K562 (cell line): Measurements from ENCODE around the gene PAQR7. TPM values are rescaled to one million over a fixed set of nuclear protein-coding genes. Genes with fewer than 3 reads are reported as not detected.
A peak's percentile ranks its signal among the peaks of the same experiment; 100 is the strongest.

ENCODE experiments used
- ASH1L ChIP-seq: fragments of 450-650 bp; IDR thresholded peaks from 2 replicates; pipeline ENCODE4 v1.6.1; 2018; ENCODE audit warnings: borderline replicate concordance, mild to moderate bottlenecking, low read depth; ENCODE audit not compliant: partially characterized antibody
- CBFB ChIP-seq: sonication (generic); formaldehyde crosslinking; IDR thresholded peaks from 2 replicates; pipeline ENCODE4 v1.4.0; 2020; ENCODE audit warnings: mild to moderate bottlenecking, missing genetic modification reagents
- CEBPB ChIP-seq: fragments of 450-650 bp; IDR thresholded peaks from 2 replicates; pipeline ENCODE4 v1.6.1; 2016; ENCODE audit warnings: missing genetic modification characterization, missing compliant biosample characterization
- CHD2 ChIP-seq: IDR thresholded peaks from 2 replicates; pipeline ENCODE4 v1.6.1; 2011; ENCODE audit warnings: low read depth, low read length
- ESRRB ChIP-seq: fragments of 250-450 bp; sonication (Bioruptor Pico); IDR thresholded peaks from 2 replicates; pipeline ENCODE4 v1.5.0; 2020; ENCODE audit warnings: mild to moderate bottlenecking, moderate library complexity, borderline replicate concordance
- FOXK2 ChIP-seq, 2 experiments: fragments of 450-650 bp; IDR thresholded peaks in 1 of 2; conservative IDR thresholded peaks in 1 of 2; 2 replicates each; pipeline ENCODE4 v1.6.1; 2016; ENCODE audit warnings: low read depth in 2 of 2, mild to moderate bottlenecking in 1 of 2
- GMEB1 ChIP-seq: fragments of 250-450 bp; sonication (Bioruptor Pico); IDR thresholded peaks from 2 replicates; pipeline ENCODE4 v1.4.0; 2020; ENCODE audit warnings: mild to moderate bottlenecking
- GTF2F1 ChIP-seq: IDR thresholded peaks from 2 replicates; pipeline ENCODE4 v1.6.1; 2011; ENCODE audit warnings: low read depth, low read length, improper control_type of control experiment
- HDAC1 ChIP-seq, 2 experiments: fragments of 450-650 bp; IDR thresholded peaks; 2 replicates each; pipeline ENCODE4 v1.6.1; 2016 to 2017; ENCODE audit warnings: inconsistent platforms in 1 of 2, mild to moderate bottlenecking in 1 of 2, moderate library complexity in 1 of 2
- HNRNPH1 ChIP-seq: fragments of 200-400 bp; formaldehyde crosslinking; optimal IDR thresholded peaks from 2 replicates; pipeline ENCODE3; 2017; ENCODE audit warnings: low read depth, mild to moderate bottlenecking, low read length, moderate library complexity
- ILF3 ChIP-seq: fragments of 450-650 bp; IDR thresholded peaks from 2 replicates; pipeline ENCODE4 v1.6.1; 2018; ENCODE audit warnings: antibody characterized with exemption, mild to moderate bottlenecking, moderate library complexity, borderline replicate concordance
- LARP7 ChIP-seq: fragments of 450-650 bp; IDR thresholded peaks from 2 replicates; pipeline ENCODE4 v1.6.1; 2016
- MCM5 ChIP-seq: fragments of 450-650 bp; IDR thresholded peaks from 2 replicates; pipeline ENCODE4 v1.6.1; 2016; ENCODE audit warnings: low read depth
- RBBP5 ChIP-seq: fragments of 200-600 bp; sonication (generic); IDR thresholded peaks from 2 replicates; pipeline ENCODE4 v1.6.1; 2012; ENCODE audit warnings: borderline replicate concordance, mild to moderate bottlenecking, low read length, control low read depth, inconsistent platforms; ENCODE audit not compliant: insufficient read depth, poor library complexity, severe bottlenecking
- RERE ChIP-seq: sonication (generic); formaldehyde crosslinking; IDR thresholded peaks from 2 replicates; pipeline ENCODE4 v1.8.0; 2023; ENCODE audit warnings: missing genetic modification reagents, mild to moderate bottlenecking, borderline replicate concordance
- SMARCA4 ChIP-seq: fragments of 450-650 bp; IDR thresholded peaks from 2 replicates; pipeline ENCODE4 v1.6.1; 2016
- TARDBP ChIP-seq: fragments of 450-650 bp; IDR thresholded peaks from 2 replicates; pipeline ENCODE4 v1.6.1; 2016
- USF1 ChIP-seq: sonication (generic); formaldehyde crosslinking; IDR thresholded peaks from 2 replicates; pipeline ENCODE4 v1.9.0; 2022; ENCODE audit warnings: mild to moderate bottlenecking, missing genetic modification reagents
- ZNF707 ChIP-seq: fragments of 250-450 bp; sonication (Bioruptor Pico); conservative IDR thresholded peaks from 2 replicates; pipeline ENCODE4 v1.8.0; 2022; ENCODE audit warnings: inconsistent platforms, mild to moderate bottlenecking, moderate library complexity
- polyA plus RNA-seq, 8 experiments: library from polyadenylated mRNA; depleted of rRNA in 4 of 8; stranded (reverse) in 5 of 8; unstranded in 3 of 8; fragments of >200 nt; fragmentation: Nextera tagmentation in 2 of 8; fragmentation: Illumina TruSeq in 1 of 8; extraction: Ambion mirVana in 2 of 8; extraction: Trizol in 1 of 8; gene quantifications; 2 replicates each; pipeline versions ENCODE4 v1.2.1 to v1.2.3, GENCODE V29; 2011 to 2014; ENCODE audit warnings: inconsistent platforms in 1 of 8, missing spikeins in 1 of 8
- total RNA-seq, 7 experiments: library from RNA; depleted of rRNA in 6 of 7; stranded (reverse); fragments of >200 nt in 6 of 7; fragmentation: Illumina TruSeq in 2 of 7; extraction: Trizol in 2 of 7; gene quantifications; 2 replicates each; pipeline versions ENCODE4 v1.2.1 to v1.2.3, GENCODE V29; 2011 to 2021; ENCODE audit warnings: low replicate concordance in 1 of 7

Gene PAQR7
- total and polyA plus RNA-seq, 9 of the 15 experiments (the other 6 are each of a cell fraction or from before 2014, with no cell fraction given): 1.1 to 5.2 (median 2.6) TPM

- no peak for TF ChIP-seq CHD2
- TF ChIP-seq CBFB (CRISPR knock-in tag): no peak
- no peak for TF ChIP-seq ZNF707 (CRISPR knock-in tag)
- TF ChIP-seq TARDBP: no peak
- peak; percentile 32 to 54; a peak in 1 of 4 replicates for TF ChIP-seq FOXK2 (conservative IDR thresholded peaks at IDR 0.05 in 1 of 2, IDR thresholded peaks at IDR 0.05 in 1 of 2; ENCODE audit: low read depth in 2 of 2)
- TF ChIP-seq MCM5: no peak
- TF ChIP-seq LARP7: no peak
- no peak for TF ChIP-seq USF1
- TF ChIP-seq CEBPB (tag): no peak
- TF ChIP-seq RBBP5: peak; percentile 84
- no peak for TF ChIP-seq GTF2F1
- peak in 1 of 2 experiments; percentile 89; a peak in 2 of 4 replicates for TF ChIP-seq HDAC1 (IDR thresholded peaks at IDR 0.05)
- no peak for TF ChIP-seq ASH1L
- no peak for TF ChIP-seq ILF3
- peak; percentile 37; the same call in 1 of the 2 replicates for TF ChIP-seq ESRRB (CRISPR knock-in tag)
- no peak for TF ChIP-seq RERE (CRISPR knock-in tag)
- TF ChIP-seq HNRNPH1: no peak
- peak; percentile 94 for TF ChIP-seq SMARCA4
- no peak for TF ChIP-seq GMEB1 (CRISPR knock-in tag)
Observed at GRCh38 chr1:25861316-25862286, 13.9 kb downstream of the PAQR7 start (continued).
